ENCODE results near the gene RPL7L1.
"Not testable (repeated sequence)": the region's sequence is repeated elsewhere in the genome, so short reads cannot be mapped to it uniquely, and the experiment has no call there.

The RPL7L1 gene

DNA sequence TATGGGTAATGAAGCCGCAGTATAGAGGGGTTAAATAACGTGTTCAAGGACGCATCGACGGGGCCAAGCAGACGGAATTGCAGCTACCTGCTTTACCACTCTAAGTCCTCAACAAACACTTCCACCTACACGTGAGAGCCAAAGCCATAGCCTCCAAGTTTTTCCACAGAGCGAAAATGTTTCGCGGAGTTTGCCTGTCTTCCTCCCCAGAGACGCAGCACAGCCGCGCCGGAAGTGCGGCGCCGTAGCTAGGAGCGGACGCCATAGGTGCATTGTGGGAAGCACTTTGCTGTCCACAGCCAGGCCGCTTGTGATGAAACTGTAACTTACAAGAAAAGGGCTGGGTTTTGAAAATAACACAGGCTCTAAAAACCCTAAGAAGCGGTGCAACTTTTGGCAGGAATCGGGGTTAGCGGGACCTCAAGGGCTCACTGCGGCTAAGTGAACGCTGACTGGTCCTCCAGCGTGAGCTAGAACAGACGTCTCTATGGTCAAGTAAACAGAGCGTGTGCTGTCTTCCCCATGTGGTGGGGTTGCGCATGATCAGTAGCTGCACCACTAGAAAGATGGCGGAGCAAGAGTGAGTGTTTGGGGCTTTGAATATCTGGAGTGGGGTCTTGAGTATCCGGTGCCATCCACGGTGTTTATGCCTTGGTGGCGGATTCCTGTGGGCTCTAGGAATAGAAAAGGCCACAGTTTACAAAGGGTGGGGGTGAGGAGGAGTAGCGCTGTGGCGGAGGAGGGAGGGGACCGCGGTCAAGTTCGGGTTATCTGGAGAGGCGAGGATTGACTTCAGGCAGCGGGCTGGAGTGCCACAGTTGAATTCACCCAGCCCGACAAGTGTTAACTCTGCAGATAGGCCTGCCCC lies at the start of gene RPL7L1:
RPL7L1 (plus strand) TSS at position 245 of the 868 bp plus-strand sequence; CDS start at position 540, 295 bp downstream.
- DNase-seq = peak; percentile 91

DNA sequence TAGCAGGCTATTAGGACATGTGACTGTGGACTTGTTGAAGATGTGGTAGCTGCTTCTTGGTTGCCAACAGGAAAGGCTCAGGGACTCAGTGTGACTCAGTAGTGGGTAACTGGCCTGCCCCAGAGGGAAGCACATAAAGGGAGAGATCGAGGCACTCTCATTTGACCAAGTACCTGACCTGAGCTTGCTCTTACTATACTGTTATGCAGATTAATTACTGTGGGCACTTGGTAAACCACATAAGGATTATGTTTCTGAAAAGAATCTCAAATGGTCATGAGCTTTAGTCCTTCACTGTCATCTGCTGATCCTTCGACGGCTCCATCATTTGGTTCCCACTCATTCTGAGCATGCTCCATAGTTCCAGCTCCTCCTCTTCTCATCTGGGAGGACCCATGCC lies 48.2 kb upstream of the RPL7L1 start:
- DNase-seq = no peak

DNA sequence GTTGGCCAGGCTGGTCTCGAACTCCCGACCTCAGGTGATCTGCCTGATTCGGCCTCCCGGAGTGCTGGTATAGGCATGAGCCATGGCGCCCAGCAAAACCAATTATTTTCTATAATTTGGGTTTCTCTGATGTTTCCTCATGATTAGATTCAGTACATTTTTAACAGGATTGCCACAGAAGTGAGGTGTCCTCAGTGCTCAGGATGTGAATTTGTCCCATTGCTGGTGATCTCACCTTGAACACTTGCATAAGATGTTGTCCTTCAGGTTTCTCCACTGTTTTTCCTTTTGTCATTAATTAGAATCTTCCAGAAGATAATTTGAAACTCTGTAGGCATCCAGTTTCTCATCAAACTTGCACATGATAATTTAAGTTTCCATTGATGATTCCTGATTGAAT lies 45.4 kb upstream of the RPL7L1 start:
- no peak for DNase-seq

DNA sequence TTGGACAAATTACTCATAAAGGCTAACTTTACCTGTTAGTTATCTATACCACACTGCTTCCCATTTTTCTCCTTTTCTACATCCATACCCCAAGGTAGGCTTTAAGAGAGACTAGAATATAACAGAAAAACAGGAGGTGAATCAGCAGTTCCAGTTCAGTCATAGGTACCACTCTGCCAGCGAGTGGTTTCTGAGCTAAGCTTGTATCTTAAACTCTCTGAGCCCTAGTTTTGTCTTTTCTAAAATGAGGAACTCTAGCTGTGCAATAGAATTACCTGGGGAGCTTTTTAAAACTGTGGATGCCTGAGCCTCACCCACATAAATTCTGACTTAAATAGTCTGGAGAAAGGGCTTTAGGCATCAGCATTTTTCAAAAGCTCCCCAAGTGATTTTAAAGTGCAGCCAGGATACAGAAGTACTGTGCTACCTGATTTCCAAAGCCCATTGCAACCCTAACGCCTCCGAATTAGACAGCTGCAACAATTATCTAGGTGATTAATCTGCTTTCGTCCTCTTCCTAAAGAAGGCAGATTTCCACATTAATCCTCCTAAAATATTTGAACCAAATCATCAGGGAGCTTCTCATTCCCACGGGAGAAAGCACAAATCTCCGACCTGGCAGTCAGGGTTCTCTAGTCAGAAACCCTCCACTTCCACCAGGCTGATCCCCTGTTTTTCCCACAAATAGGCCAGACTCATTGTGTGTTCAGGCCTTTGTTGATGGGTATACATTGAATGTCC lies 37.4 kb upstream of the RPL7L1 start:
- DNase-seq = no peak

DNA sequence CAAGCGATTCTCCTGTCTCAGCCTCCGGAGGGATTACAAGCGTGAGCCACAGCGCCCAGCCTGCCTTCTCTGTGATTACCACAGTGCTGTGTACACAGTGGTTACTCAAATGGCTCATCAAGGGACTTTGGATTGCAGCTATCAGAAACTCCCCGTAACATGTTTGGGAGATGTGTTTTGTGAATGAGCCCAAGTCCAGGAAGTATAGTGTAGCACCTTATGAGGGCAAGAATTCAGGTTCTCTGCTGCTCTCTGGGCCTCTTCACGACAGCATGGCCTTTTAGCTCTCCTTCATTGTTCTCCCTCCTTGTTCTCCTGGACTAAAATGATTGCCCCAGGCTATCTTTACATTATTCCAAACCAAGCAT lies 34.1 kb upstream of the RPL7L1 start:
- DNase-seq = no peak

DNA sequence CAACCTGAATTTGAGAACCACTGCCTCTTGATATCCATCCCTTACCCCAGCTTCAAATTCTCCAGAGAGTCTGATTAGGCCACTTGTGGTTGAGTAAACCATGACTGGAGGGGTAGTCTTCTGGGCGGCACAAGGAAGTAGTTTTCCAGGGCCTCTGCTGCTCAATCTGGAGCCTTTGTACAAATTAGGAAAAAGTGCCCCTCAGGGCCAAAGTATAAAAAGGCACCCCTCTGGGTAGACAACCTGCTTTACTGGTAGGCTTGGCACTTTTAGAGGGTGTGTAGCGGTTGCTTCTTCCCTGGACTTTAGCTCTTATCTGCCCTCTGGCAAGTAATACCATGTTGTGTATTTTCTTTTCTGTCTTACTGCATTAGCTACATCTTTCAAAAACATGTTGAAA lies 32.9 kb upstream of the RPL7L1 start:
- no peak for DNase-seq

DNA sequence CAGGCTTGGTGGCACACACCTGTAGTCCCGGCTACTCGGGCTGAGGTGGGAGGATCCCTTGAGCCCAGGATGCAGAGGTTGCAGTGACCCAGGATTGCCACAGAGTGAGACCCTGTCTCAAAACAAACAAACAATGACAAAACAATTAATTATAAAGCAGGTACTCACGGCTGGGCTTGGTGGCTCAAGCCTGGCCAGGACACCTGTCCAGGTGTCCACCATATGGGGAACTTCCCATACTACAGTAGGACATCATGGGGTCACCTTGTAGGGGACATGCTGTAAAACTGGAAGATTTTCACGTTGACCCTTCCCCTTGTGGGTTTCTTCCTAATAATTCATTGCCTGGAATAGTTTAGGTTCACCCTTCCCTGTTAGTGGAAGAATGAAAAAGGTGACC lies 30.7 kb upstream of the RPL7L1 start:
- no peak for DNase-seq

DNA sequence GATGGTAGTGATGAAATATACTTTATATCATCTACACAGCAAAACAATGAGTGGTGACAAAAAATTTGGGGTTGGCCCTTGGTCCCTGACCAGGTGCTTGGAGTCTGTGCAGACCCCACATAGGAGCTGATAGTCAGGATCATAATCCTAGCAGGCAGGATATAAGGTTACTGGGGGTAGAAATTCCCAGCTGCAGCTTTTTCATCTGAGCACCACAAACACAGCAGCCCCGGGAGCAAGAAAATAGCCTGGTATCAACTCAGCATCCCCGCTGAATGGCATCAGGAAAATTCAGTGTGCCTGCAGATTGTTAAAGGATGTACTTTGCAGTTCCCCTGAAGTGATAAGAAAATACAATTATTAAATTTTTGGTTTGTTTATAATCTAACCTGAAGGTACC lies 27.8 kb upstream of the RPL7L1 start:
- DNase-seq = no peak

DNA sequence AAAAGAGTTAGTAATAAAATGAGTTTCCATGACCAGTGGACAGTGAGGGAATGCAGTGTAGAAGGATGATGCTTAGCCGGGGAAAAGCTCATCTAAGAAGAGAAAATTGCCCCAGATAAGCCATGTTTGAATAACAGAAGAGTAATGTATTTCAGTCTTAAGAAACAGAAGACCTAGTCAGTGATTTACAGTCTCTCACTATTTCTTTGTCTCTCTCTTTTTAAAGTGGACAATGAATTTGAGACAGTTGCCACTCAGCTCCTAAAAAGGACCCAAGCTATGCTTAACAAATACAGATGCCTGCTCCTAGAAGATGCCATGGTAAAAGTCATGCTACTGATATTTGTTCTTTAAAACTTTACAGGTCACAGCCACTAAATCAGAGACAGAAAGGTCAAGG lies 19.4 kb upstream of the RPL7L1 start:
- no peak for DNase-seq

DNA sequence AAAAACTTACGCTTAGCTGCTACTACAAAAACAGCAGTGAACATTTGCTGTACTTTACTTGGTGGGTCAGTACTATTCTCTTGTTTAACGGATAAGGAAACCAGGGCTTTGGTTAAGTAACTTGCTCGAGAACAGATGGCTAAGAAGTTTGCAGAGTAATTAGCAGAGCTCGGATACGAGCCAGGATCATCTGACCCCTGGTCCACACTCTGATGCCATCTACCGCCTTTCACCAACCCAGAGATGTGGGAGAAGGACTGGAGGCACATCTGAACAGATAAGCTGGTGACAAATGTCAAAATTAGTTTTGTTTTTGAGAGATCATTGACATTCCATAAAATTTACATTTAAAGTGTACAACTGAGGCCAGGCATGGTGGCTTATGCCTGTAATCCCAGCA lies 18.9 kb upstream of the RPL7L1 start:
- no peak for DNase-seq

DNA sequence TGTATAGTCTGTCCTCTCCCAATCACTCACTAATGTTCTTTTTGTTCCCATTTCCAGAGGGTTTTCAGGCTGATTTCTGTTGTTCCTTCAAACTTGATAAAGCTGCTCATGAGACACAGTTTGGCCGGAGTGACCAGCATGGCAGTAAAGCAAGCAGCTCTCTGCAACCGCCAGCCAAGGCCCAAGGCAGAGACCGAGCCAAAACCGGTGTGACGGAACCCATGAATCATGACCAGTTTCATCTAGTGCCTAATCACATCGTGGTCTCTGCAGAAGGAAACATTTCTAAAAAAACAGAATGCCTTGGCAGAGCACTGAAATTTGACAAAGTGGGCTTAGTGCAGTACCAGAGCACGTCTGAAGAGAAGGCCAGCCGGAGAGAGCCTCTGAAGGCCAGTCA lies 14.8 kb upstream of the RPL7L1 start:
- no peak for DNase-seq

DNA sequence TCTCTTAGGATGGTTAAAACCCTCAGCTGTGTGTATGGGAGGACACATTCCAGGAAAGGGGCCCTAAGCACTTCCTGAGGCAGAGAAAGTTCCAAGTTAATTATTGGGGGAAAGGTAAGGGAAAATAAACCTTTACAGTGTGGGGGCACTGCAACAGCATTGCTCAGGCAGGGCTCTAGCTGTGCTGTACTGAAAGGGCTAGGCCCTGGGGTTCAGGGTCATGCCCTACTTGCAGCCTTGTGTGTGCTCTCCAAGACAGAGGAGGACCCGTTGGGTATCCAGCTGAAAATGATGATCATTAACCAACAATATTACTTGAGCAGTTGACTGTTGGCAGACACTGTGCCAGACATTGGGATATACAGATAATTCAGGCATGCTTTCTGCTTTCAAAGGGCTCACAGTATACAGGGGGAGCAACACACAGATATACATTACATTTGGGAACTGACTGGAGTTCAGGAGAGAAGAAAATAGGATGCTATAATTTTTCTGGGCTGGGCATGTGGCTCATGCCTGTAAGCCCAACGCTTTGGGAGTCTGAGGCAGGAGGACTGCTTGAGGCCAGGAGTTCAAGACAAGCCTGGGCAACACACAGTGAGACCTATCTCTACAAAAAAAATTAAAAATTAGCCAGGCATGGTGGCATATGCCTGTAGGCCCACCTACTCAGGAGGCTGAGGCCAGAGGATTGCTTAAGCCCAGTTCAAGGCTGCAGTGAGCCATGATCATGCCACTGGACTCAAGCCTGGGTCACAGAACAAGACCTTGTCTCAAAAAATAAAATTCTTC lies 9.1 kb upstream of the RPL7L1 start:
- no peak for DNase-seq

DNA sequence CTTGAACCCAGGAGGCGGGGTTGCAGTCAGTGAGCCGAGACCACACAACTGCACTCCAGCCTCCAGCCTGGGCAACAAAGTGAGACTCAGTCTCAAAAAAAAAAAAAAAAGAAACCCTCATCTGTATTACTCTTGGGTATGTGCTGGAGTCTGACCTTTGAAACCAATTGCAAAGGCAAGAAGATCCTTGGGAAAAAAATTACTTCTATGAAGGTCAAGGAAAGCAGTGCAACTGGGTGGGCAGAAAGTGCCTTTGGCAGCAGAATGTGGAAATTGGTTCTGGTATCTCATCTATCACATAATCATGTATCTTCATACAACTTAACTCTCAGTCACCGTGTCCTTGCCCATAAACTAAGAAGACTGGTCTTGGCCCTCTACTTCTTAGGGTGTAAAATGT lies 7.7 kb upstream of the RPL7L1 start:
- no peak for DNase-seq

DNA sequence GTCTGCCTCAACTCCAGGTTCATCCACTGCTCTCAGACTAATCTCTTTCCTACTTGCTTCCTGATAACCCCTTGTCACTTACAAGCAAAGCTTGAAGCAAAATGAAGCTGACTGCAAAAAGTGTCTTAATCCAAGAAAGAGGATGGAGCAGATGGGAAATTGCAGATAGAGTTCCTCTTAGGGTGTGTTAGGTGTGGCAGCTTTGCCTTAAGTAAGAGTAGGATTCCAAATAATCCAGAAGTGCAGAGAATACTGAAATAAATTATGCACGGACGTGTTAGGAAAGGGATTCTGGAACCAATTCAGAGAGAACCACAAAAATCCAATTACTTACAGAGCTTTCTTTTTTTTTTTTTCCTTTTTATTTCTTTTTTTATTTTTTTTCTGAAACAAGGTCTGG lies 6.1 kb upstream of the RPL7L1 start:
- DNase-seq = no peak

DNA sequence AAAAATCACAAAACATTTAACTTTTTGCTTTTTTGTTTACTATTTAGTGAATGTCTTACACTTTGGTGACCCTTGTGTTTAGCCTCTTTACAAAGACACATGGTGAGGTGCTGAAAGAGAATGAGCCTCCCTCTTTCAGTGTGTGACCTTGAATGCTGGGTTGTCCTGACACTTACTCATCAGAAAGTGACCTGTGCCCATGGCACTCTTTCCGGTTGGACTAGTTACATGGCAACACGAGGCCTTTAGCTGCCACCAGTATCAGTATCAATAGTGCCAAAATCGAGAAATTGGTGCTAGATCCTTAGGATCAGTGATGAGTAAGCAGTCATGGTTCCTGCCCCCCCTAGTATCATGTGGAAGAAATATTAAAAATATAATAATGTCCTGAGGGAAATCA lies 1.7 kb upstream of the RPL7L1 start:
- no peak for DNase-seq

DNA sequence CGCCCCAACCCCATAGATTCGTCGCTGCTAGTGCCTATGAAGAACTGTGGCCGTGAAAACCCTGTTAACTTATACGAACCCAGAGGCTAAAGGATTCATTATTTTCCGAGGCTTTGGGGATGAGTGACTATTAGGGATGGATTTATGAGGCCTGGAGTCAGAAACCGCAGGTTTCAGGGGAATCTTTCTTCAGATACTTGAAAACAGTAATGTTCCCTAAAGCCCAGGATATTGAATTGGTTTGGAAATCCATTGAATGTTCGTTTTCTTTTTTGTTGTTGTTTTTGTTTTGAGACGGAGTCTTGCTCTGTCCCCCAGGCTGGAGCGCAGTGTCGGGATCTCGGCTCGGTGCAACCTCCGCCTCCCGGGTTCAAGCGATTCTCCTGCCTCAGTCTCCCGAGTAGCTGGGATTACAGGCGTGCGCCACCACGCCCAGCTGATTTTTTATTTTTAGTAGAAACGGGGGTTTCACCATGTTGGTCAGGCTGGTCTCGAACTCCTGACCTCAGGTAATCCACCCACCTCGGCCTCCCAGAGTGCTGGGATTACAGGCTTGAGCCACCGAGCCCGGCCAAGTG lies 913 bp downstream of the RPL7L1 start:
- not testable (repeated sequence) for DNase-seq

DNA sequence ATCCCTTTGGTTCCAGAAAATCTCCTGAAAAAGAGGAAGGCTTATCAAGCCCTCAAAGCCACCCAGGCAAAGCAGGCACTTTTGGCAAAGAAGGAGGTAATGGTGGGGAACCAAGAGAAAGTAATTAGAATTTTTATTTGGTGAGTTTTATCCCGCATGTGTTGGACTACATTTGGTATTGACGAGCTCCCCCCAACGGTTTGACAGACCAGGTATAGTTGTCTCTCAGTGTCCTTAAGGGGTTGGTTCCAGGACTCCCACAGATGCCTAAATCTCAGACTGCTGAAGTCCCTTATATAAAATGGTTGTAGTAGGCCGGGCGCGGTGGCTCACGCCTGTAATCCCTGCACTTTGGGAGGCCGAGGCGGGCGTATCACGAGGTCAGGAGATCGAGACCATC lies 1.5 kb downstream of the RPL7L1 start:
- DNase-seq = peak; percentile 18

DNA sequence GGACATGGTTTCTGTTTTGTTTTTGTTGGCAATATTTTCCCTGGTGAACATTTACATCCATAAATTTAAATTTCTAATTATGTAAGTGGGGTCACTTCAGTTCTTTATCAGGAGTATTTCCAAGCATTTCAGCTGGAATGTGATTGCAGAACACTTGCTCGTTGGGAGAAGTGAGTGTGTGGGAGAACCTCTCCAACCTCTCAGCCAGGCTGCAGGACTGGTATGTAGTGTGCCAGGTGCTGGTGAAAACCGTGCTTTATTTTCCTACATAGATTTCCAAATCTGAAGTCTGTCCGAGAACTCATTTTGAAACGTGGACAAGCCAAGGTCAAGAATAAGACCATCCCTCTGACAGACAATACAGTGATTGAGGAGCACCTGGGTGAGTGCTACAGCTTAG lies 6.3 kb downstream of the RPL7L1 start:
- no peak for DNase-seq

DNA sequence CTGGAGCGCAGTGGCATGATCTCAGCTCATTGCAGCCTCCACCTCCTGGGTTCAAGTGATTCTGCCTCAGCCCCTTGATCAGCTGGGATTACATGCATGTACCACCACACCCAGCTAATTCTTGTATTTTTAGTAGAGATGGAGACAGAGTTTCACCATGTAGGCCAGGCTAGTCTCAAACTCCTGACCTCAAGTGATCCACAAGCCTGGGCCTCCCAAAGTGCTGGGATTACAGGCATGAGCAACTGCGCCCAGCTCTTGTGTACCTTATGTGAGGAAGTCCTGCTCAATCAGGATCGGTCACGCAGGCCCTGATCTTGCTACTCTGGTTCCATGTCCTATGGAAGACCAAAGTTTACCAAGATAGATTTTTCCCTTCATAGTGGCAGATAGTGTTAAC lies 8.8 kb downstream of the RPL7L1 start:
- not testable (repeated sequence) for DNase-seq

DNA sequence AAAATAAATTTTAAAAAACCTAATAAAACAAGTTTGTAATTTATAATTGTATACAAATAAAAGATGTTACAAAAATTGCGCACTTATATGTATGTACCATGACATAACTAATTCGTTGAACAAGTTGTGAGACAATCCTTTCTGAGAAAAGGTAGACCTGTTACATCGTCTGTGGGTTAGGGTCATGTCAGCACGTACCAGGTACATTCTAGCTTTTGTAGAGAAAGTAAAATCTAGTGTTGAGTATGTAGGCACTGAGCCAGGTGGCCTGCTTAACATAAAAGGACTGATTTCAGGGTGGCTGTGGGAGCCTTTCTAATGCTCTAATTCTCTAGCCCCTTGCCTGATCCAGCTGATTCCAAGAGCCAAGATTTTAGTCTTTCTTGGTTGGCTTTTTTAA lies 10.4 kb downstream of the RPL7L1 start:
- DNase-seq = peak; percentile 26

DNA sequence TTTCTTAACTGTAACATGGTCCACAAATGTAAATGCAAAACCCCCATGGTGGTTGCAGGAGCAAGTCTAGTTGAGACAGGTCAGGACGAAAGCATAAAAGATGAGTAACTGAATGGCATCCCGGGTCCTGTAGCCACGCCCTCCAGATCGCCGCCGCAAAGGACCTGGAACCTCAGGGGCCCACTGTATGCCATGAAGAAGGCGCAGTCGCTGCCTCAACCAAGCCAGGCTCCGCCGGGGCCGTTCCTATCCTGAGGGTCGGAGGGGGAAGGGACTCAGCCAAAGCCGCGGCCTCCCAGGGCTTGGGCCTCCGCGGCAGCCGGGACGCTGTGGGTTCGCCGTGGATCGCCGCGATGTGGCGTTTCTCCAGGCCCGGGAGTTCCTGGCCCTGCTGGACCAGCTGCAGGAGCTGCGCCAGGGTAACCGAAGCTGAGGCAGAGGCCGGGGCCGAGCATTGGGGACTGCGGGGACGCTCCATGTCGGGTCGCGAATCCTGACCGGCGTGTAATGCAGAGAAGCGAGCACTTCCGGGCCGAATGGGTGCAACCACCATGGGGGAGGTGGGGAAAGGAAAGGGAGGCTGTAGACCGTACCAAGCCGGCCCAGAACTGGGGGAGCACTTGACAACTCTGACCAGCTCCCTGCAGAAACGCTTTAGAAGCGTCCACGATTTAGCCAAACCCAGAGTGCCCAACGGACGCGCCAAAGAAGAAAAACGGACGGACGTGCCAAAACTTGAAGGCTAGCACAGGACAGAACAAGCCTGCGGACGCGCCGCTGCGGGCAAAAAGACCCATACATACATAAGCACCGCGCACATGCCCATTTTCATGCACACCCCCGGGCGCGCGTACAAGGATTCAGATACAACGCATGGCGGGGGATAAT lies 11.1 kb downstream of the RPL7L1 start:
- peak; percentile 96 for DNase-seq

DNA sequence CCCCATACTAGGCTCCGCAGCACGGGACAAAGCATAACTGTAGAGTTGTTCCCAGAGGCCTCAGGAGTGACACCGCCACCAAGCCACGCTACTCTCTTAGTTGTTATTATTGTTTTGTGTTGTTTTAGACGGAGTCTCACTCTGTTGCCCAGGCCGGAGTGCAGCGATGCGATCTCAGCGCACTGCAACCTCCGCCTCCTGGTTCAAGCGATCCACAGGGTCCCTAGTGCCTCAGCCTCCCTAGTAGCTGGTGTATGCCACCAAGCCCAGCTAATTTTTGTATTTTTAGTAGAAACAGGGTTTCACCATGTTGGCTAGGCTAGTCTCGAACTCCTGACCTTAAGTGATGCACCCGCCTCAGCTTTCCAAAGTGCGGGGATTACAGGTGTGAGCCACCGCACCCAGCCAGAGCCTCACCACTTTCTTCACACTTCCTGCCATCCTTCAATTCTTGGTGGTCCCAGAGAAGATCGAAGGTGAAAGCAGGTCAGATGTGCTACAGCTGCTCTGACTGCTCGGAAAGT lies 11.8 kb downstream of the RPL7L1 start:
- no peak for DNase-seq

All from activated CD4-positive, alpha-beta T cell treated with anti-CD3 and anti-CD28 coated beads, Interleukin-10, Interleukin-2, amounts not matched to agents 100 ng/mL and 50 ng/mL, durations not matched to agents 16 hours and 8 hours (primary cell).